Type B pancreatic cell (in vitro differentiated cells): ENCODE results near the gene PRRT1B. TPM values are rescaled to one million over a fixed set of nuclear protein-coding genes. Genes with fewer than 3 reads are reported as not detected.

Experiments
- DNase-seq: peaks from one replicate; pipeline ENCODE4 v3.0.0; 2021; ENCODE audit warnings: mixed read lengths; ENCODE audit not compliant: unreplicated experiment; ENCODE audit errors: extremely low spot score
- H3K27ac Mint-ChIP-seq: 2 replicates; pipeline ENCODE4 v1.8.0; 2021; ENCODE audit warnings: mild to moderate bottlenecking, mixed read lengths
- H3K27me3 Mint-ChIP-seq: 2 replicates; pipeline ENCODE4 v1.8.0; 2021; ENCODE audit warnings: mixed read lengths
- H3K36me3 Mint-ChIP-seq: 2 replicates; pipeline ENCODE4 v1.8.0; 2021; ENCODE audit warnings: mixed read lengths
- H3K4me1 Mint-ChIP-seq: one replicate; pipeline ENCODE4 v1.8.0; 2021; ENCODE audit warnings: mixed read lengths; ENCODE audit not compliant: unreplicated experiment
- H3K4me3 Mint-ChIP-seq: 2 replicates; pipeline ENCODE4 v1.8.0; 2021; ENCODE audit warnings: mild to moderate bottlenecking, mixed read lengths
- H3K9me3 Mint-ChIP-seq: 2 replicates; pipeline ENCODE4 v1.8.0; 2021; ENCODE audit warnings: mixed read lengths
- total RNA-seq: library from RNA; stranded (reverse); gene quantifications from 2 replicates; pipeline ENCODE4 v1.2.1, GENCODE V29; 2021; ENCODE audit warnings: low replicate concordance
- TF ChIP-seq, protein P1 (sequence below): fragments of 200-600 bp; sonication (generic); conservative IDR thresholded peaks from 2 replicates; pipeline ENCODE4 v1.5.0; 2021; ENCODE audit warnings: antibody characterized with exemption, mild to moderate bottlenecking

The PRRT1B gene
- total RNA-seq, 1 donor from 2014 or later, result 3.0 TPM

DNA sequence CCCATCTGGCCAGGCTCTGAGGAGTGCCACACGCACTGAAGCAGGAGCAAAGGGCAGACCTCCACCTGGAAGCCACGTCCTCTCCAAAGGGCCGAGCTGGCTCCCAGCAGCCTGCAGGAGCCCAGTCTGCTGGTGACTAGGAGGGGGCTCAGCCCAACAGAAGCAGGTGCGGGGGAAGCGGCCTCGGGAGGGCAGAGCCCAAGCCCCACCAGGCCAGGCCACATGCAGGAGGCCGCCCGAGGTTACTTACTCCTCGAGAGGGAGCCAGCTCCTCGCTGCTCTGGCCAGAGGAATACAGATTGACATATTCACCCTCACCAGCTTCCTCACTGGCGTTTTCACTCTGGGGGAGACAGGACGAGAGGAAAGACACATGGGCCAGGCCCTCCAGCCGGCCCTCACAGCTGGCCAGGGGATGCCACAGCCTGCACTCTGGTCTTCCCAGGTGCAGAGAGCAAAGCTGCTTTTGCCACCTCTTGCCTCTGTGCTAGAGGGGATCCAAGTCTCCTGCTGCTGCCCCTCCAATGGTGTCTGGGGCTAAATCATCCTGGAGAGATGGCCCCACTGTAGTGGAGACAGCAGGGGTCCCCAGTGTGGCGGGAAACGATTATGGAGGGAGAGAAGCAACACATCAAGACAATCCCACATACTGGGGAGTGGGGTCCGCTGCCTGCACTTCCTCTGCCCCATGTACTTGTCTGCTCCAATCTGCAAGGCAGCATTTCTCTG is 58.6 kb downstream of the PRRT1B start:
- Mint-ChIP-seq H3K27ac (no peak overlapping the region), H3K4me3 (no peak overlapping the region), H3K4me1 (peaks cover 15% of the 10 kb centered on the region), H3K36me3 (peaks cover 14% of the 10 kb centered on the region), H3K27me3 (no peaks in the 10 kb centered on the region), H3K9me3 (no peaks in the 10 kb centered on the region)
- DNase-seq, result no peak
- TF ChIP-seq, protein P1, sequence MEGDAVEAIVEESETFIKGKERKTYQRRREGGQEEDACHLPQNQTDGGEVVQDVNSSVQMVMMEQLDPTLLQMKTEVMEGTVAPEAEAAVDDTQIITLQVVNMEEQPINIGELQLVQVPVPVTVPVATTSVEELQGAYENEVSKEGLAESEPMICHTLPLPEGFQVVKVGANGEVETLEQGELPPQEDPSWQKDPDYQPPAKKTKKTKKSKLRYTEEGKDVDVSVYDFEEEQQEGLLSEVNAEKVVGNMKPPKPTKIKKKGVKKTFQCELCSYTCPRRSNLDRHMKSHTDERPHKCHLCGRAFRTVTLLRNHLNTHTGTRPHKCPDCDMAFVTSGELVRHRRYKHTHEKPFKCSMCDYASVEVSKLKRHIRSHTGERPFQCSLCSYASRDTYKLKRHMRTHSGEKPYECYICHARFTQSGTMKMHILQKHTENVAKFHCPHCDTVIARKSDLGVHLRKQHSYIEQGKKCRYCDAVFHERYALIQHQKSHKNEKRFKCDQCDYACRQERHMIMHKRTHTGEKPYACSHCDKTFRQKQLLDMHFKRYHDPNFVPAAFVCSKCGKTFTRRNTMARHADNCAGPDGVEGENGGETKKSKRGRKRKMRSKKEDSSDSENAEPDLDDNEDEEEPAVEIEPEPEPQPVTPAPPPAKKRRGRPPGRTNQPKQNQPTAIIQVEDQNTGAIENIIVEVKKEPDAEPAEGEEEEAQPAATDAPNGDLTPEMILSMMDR, result no peak

DNA sequence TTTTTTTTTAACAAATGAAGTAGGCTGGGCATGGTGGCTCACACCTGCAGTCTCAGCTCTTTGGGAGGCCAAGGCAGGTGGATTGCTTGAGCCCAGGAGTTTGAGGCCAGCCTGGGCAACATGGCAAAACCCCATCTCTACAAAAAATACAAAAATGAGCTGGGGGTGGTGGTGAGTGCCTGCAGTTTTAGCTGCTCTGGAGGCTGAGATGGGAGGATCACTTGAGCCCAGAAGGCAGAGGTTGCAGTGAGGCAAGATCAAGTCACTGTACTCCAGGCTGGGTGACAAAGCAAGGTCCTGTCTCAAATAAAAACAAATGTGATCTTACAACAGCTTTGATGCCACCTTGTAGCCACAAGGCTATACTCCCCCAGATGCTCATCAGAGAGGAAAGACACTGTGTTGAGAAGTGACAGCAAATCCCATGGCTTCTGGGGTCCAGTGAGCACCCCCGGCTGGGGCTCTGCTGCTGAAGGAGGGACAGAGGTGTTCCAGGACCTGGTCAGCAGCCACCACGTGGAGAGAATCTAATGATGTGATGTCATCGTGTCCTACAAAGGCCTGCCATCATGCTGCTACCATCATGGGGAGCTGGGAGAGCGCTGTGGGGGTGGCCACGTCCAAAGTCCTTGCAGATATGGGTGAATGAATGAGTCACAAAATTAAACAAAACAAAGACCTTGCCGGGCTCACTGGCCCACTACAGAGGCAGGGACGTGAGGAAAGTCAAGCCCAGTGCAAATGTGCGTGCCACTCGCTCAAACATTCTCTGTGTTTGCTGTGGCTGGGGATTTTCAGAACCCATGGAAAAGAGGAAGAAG is 60.7 kb downstream of the PRRT1B start:
- DNase-seq, result no peak
- peaks cover 21% of the 10 kb centered on the region for H3K4me1 Mint-ChIP-seq
- peak overlapping the region; percentile 73 for H3K27ac Mint-ChIP-seq
- peak overlapping the region; percentile 21 for H3K4me3 Mint-ChIP-seq
- H3K36me3 Mint-ChIP-seq, result peaks cover 14% of the 10 kb centered on the region
- TF ChIP-seq, protein P1, result no peak
- no peaks in the 10 kb centered on the region for H3K27me3 Mint-ChIP-seq
- no peaks in the 10 kb centered on the region for H3K9me3 Mint-ChIP-seq

DNA sequence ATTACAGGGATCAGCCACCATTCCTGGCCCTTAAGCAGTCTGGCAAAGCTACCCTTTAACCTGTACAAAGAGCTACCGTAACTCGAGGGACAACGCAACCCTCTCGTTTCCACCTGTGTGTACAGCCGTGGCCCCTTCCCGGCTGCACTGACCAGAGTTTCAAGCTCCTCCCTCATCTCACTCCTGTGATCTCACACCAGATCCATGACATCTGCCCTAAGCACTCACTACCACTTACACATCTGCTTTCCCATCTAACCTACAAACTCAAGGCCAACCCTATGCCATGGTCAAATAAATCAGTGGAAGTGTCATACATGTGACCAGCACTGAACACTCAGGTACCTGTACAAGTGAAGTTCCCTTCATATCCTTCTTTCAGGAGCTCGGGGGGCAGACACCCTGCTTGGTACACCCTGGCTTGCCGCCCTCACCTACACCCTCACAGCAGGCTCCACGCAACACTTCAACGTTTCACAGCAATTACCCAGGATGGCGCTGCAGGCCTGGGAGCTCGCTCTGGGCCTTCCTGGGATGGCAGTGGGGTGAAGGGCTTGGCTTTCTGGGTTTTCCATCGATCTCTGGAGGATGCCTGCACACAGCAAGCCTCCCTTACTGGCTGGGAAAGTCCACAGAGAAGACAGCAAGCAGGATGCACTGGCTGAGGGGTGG is 61.7 kb downstream of the PRRT1B start:
- Mint-ChIP-seq H3K27me3 (no peaks in the 10 kb centered on the region), H3K36me3 (peaks cover 15% of the 10 kb centered on the region), H3K27ac (peak overlapping the region; percentile 12), H3K4me1 (peaks cover 21% of the 10 kb centered on the region), H3K9me3 (no peaks in the 10 kb centered on the region), H3K4me3 (no peak overlapping the region)
- TF ChIP-seq, protein P1, result no peak
- no peak for DNase-seq

DNA sequence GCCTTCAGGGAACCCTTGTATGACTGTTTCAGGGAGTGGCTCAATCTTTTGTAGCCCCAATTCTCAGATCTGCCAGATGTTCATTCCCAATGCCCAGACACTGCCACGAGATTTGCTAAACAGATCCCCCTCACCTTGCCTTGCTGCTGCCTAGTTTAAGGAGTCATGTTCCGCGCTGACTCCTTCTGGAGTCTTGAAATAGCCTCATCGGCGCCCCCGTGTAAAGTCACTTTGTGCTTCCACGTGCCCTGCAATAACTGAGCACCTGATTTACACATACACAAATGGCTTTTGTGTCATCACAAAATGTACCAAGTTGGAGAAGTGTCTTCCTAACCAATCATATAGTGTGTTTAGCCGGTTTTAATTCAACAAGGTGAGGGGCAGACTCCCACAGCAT is 62.3 kb downstream of the PRRT1B start:
- Mint-ChIP-seq H3K27me3 (no peaks in the 10 kb centered on the region), H3K9me3 (no peaks in the 10 kb centered on the region), H3K27ac (no peak overlapping the region), H3K36me3 (peaks cover 11% of the 10 kb centered on the region), H3K4me3 (no peak overlapping the region), H3K4me1 (peaks cover 21% of the 10 kb centered on the region)
- no peak for DNase-seq
- TF ChIP-seq, protein P1, result no peak

DNA sequence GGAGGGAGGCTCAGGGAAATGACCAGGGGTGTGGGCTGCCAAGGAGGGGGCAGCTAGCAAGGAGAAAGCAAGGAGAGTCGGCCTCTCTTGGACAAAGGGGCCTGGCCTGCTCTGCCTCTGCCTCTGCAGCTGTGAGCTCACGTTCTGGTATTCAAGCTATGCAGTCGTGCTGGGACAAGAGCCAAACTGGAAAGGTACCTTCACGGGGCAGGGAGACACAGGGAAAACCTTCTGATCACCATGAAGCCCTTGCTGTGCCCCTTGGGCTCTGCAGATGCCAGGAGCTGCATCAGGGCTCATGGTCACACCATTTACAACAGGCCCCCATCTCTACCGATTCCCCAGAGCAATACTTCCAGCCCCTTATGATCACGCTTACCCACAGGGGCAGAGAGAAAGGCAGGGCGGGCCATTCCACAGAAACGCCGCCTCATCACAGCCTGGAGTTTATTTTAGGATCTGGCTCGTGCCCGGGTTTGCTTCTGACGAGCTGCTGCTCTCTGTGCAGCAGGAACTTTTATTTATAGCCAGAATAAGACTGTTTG is 63.2 kb downstream of the PRRT1B start:
- Mint-ChIP-seq H3K36me3 (peaks cover 20% of the 10 kb centered on the region), H3K27me3 (no peaks in the 10 kb centered on the region), H3K4me3 (peak overlapping the region; percentile 75), H3K27ac (peak overlapping the region; percentile 97), H3K4me1 (peaks cover 21% of the 10 kb centered on the region), H3K9me3 (no peaks in the 10 kb centered on the region)
- DNase-seq, result no peak
- TF ChIP-seq, protein P1, result no peak
